ENCODE data around the gene SP7.

Gene SP7

DNA sequence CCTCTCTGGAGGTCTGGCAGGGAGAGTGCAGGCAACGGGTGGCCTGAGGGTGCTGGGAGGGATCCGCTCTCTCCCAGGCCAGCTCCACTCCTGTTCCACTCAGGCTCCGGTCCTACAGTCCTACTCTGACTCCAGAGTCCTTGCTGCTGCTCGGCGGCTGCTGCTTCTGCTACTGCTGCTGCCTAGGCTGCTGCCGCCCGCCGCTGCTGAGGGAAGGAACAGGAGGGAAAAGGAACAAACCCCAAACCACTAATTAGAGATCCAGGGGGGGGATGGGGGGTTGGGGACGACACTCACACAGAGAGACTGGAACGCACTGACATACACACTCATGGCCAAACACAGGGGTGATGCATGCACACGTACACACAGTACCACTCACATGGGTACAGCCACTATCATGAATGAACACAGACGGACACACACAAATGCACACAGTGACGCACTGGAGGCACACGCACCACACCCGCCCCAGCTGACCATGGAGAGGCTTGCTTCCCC, at the start of gene SP7:
Gene SP7, minus strand, starts transcription at position 174 of the 501 bp plus-strand sequence. CDS start 708 bp downstream, outside the sequence.
- TF ChIP-seq GATA2 (IDR thresholded peaks at IDR 0.05; ENCODE audit: low read depth, low read length) (no peak), GATA3 (IDR thresholded peaks at IDR 0.05; ENCODE audit: low read depth, low read length) (no peak)

DNA sequence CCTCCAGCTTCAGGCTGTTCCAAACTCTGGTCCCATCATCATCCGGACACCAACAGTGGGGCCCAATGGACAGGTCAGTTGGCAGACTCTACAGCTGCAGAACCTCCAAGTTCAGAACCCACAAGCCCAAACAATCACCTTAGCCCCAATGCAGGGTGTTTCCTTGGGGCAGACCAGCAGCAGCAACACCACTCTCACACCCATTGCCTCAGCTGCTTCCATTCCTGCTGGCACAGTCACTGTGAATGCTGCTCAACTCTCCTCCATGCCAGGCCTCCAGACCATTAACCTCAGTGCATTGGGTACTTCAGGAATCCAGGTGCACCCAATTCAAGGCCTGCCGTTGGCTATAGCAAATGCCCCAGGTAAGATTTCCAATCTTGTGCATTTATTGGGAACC, 47.1 kb upstream of the SP7 start:
- TF ChIP-seq GATA2 (IDR thresholded peaks at IDR 0.05; ENCODE audit: low read depth, low read length): no peak
- TF ChIP-seq GATA3 (IDR thresholded peaks at IDR 0.05; ENCODE audit: low read depth, low read length): no peak

DNA sequence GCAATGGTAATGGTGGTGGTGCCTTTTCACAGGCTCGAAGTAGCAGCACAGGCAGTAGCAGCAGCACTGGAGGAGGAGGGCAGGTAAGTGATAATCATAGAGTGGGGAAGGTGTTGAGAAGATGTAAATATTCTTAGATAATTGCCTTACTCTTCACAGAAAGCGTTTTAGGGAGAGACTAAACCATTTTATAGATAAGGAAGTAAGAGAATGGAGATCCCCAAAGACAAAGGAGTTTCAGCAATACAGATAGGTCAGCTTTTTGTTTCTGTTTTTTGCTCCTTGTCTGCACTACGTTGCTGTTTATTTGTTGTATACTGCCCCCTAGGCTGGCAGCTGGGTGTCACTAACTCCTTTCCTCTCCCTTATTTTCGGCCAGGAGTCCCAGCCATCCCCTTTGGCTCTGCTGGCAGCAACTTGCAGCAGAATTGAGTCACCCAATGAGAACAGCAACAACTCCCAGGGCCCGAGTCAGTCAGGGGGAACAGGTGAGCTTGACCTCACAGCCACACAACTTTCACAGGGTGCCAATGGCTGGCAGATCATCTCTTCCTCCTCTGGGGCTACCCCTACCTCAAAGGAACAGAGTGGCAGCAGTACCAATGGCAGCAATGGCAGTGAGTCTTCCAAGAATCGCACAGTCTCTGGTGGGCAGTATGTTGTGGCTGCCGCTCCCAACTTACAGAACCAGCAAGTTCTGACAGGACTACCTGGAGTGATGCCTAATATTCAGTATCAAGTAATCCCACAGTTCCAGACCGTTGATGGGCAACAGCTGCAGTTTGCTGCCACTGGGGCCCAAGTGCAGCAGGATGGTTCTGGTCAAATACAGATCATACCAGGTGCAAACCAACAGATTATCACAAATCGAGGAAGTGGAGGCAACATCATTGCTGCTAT, 45.8 kb upstream of the SP7 start:
- TF ChIP-seq GATA2 (IDR thresholded peaks at IDR 0.05; ENCODE audit: low read depth, low read length): no peak
- TF ChIP-seq GATA3 (IDR thresholded peaks at IDR 0.05; ENCODE audit: low read depth, low read length): no peak

DNA sequence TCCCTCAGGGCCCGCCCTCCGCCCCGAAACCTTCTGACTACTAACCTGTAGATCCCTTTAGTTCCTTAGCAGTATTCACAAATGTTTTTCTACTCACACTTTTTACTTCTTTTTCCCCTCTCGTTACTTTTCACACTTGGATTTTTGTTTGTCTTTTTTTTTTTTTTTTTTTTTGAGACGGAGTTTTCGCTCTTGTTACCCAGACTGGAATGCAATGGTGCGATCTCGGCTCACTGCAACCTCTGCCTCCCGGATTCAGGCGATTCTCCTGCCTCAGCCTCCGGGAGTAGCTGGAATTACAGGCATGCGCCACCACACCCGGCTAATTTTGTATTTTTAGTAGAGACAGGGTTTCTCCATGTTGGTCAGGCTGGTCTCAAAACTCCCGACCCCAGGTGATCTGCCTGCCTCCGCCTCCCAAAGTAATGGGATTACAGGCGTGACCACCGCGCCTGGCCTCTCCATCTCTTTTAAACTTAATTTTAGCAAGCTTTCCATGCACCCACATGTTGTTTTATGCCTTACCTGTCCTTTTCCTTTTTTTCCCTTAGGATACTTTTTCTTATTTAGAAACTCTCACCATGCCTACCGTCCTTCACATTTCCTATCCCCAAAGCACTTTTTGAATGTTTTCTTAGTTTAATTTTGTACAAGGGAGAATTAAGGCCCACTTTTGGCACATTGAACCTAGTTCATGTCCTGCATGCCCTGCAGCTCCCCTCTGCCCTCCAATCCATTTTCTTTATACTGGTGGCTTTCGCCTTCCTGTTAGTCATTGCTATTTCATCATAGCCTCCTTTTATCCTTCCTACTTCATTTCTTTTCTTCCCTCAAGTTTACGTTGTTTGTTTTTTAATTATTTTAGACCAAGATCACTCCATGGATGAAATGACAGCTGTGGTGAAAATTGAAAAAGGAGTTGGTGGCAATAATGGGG, 44.9 kb upstream of the SP7 start:
- TF ChIP-seq GATA3 (IDR thresholded peaks at IDR 0.05; ENCODE audit: low read depth, low read length) (no peak), GATA2 (IDR thresholded peaks at IDR 0.05; ENCODE audit: low read depth, low read length) (no peak)

DNA sequence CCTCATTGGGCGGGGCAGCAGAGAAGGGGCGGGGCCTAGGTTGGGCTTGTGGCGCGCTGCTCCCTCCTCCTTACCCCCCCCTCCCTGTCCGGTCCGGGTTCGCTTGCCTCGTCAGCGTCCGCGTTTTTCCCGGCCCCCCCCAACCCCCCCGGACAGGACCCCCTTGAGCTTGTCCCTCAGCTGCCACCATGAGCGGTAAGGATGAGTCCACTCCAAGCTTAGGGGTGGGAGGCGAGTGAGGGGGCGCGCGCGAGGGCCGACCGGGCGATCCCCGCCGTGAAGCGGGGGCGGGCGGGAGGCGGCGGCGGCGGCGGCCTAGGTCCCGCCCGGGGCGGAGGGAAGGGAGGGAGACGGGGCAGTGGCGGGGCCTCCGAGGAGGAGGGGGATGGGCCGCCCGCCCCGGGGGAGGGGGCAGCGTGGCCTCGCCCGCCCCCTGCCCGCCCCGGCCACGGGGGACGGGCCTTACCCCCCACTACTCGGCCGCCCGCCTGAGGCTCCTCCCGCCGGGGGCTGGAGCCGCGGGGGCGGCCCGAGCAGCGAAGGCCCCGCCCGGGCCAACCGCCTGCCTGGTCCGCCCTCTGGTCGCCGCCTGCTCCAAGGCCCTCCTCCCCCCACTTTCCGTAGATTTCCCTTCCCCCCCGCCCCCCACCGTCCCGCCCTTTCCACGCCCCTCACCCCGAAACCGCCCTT, 44.1 kb upstream of the SP7 start, which contains the start of gene SP1:
Gene SP1, plus strand, starts transcription at position 73 of the 690 bp plus-strand sequence. Its CDS starts 116 bp downstream, at position 189.
- TF ChIP-seq GATA3 (IDR thresholded peaks at IDR 0.05; ENCODE audit: low read depth, low read length) (no peak), GATA2 (IDR thresholded peaks at IDR 0.05; ENCODE audit: low read depth, low read length) (no peak)

DNA sequence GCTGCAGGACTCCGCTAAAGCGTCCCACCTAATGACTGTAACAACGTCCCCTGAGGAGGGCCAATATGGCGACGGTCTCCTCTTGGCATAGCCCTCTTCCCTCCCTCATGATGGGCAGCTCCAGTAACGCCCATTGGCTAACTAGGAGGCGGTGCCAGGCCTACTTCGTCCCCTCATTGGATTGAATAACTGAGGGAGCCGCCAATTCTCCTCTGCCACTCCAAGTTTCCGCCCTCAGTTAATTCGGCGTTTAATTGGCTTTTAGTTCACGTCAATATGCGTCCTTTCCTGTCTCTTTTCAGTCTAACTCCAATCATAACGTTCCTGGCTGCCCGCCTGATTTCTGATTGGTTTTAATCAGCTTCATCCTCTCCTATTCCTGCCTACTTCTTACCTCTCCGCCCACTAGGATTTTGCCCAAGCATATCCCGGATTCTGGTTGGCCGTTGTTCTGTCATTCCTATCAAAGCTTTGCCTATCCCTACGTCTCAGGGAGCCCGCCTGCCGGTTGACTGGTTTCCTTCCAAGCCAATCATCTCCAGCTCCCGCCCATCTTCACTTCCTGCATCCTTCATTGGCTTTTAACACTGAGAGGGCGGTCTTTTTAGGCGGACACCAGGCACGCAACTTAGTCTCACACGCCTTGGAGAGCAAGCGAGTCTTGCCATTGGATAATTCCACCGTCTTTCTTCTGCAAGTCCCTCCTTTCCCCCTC, 43.4 kb upstream of the SP7 start:
- TF ChIP-seq GATA3 (IDR thresholded peaks at IDR 0.05; ENCODE audit: low read depth, low read length): no peak
- no peak for TF ChIP-seq GATA2 (IDR thresholded peaks at IDR 0.05; ENCODE audit: low read depth, low read length)

DNA sequence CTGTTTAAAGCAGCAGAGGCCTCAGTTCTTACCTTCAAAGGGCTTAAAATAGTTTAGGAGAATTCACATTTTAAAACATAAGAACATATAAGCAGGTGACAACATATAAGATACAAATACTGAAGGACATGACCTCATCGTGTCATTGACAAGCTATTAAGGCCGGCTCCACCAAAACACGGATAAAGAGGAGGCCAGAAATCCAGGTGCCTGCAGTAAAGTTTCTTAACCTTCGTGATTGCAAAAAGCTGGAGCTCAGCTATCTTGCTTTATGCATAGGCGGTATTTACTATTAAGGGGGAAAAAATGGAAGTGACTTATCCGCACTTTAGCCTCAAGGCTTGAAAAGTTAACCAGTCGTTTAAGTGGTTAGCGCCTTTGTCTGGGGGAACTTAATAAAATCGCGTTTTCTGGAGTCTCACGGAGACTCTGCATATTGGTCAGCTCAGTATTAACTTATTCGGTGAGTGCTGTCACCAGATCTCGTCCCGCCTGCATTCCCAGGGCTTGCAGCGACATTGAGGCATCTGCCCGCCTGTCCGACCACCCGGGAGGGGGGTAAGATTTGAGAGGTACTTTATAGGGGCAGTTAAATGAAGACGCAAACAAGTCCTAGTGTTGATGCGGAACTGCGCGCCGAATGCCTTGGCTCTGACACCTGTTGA, 42.7 kb upstream of the SP7 start:
- no peak for TF ChIP-seq GATA3 (IDR thresholded peaks at IDR 0.05; ENCODE audit: low read depth, low read length)
- TF ChIP-seq GATA2 (IDR thresholded peaks at IDR 0.05; ENCODE audit: low read depth, low read length): no peak

DNA sequence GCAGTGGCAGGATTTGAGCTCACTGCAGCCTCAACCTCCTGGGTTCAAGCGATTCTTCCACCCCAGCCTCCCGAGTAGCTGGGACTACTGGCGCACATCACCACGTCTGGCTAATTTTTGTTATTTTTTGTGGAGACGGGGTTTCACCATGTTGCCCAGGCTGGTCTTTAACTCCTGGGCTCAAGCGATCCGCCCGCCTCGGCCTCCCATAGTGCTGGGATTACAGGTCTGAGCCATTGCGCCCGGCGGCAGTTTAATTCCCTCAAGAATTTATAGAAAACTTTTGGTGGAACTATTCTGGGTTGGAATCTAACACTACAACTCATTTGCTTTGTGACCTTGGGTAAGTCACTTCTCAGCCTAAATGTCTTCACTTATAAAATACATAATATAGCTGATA, 42.1 kb upstream of the SP7 start:
- TF ChIP-seq GATA2 (IDR thresholded peaks at IDR 0.05; ENCODE audit: low read depth, low read length): no peak
- no peak for TF ChIP-seq GATA3 (IDR thresholded peaks at IDR 0.05; ENCODE audit: low read depth, low read length)

DNA sequence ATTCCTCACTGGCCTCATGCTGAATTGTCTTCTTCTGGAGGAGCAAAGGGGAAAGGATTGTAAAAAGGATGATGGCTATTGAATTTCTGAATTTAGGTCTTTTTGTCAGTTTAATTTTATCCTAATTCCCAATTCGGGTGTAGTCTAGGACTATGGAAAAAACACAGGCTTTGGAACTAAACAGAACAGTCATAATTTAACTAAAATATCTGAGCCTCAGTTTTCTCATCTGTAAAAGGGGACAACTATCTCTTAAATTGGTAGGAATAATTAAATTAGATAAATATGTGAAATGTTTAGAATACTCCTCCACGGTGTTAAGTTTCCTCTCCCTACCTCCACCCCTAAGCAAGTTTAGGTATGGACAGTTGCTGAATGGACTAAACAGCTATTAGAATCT, 40.6 kb upstream of the SP7 start:
- TF ChIP-seq GATA2 (IDR thresholded peaks at IDR 0.05; ENCODE audit: low read depth, low read length) (no peak), GATA3 (IDR thresholded peaks at IDR 0.05; ENCODE audit: low read depth, low read length) (no peak)

DNA sequence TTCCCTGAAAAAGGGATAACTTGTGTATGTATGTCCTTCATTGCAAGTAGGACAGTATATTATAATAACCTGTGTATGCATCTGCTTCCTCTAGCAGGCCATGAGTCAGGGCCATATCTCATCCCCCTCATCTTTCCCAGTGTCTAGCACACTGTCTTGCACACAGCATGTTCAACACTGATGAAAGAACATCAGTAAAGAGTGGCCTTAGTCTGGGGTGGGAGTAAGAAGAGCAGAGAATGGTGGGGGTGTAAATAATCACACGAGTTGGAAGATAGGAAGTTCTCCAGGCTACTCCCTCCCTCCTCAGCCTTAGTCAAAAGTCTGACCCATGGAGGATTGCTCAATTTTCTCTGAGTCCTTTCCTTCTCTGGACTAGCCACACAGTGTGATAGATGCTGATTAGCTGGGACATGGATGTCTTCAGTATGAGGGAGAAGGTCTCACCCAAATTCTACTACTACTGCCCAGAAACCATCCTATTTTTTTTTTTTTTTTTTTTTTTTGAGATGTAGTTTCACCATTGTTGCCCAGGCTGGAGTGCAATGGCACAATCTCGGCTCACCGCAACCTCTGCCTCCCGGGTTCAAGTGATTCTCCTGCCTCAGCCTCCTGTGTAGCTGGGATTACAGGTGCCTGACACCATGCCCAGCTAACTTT, 29.2 kb upstream of the SP7 start:
- TF ChIP-seq GATA2 (IDR thresholded peaks at IDR 0.05; ENCODE audit: low read depth, low read length) (no peak), GATA3 (IDR thresholded peaks at IDR 0.05; ENCODE audit: low read depth, low read length) (no peak)

DNA sequence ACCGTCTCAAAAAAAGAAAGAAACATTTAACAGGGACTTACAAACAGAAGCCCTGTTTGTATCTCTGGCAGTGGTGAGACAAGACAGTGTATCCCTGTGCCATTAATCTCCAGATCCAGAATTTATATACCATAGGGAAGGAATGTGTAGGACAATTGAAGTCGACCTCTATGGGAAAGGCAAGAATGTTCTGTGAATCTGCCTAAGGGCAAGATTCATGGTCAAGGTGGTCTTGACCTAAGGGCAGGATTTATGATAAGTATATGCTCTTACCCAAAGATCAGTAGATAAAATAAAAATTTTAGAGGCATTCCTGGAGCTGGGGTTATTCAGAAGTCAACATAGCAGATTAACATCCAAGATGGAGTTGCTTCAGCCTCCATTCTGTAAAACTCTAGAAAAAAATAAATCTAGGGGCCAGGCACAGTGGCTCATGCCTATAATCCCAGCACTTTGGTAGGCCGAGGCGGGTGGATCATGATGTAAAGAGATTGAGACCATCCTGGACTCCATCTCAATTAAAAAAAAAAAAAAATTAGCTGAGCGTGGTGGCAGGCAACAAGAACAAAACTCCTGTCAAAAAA, 22.8 kb upstream of the SP7 start:
- no peak for TF ChIP-seq GATA3 (IDR thresholded peaks at IDR 0.05; ENCODE audit: low read depth, low read length)
- TF ChIP-seq GATA2 (IDR thresholded peaks at IDR 0.05; ENCODE audit: low read depth, low read length): no peak

DNA sequence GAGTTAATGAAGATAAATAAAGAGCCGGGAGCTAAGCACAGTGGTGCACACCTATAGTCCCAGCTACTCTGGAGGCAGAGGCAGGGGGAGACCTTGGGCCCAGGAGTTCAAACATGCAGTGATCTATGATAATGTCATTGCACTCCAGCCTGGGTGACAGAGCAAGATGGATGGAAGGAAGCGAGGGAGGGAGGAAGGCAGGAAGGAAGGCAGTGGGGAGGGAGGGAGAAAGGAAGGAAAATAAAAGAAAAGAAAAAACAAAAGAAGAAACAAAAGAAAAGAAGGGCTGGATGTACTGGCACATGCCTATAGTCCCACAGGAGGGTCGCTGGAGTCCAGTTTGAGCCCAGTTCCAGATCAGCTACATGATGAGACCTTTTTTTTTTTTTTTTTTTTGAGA, 19.0 kb upstream of the SP7 start:
- no peak for TF ChIP-seq GATA2 (IDR thresholded peaks at IDR 0.05; ENCODE audit: low read depth, low read length)
- TF ChIP-seq GATA3 (IDR thresholded peaks at IDR 0.05; ENCODE audit: low read depth, low read length): no peak

Measured in SH-SY5Y (cell line).